ENCODE data around the gene RSRC1.
"Not testable (repeated sequence)": the region's sequence is repeated elsewhere in the genome, so short reads cannot be mapped to it uniquely, and the experiment has no call there.

The RSRC1 gene

GRCh38 chr3:158111861-158112260 lies 2.0 kb downstream of the RSRC1 start:
- TF ChIP-seq CTCF (IDR thresholded peaks at IDR 0.05; ENCODE audit: extremely low read depth, missing control alignments), result no peak
- DNase-seq (ENCODE audit: low spot score), result no peak

GRCh38 chr3:158113595-158113994 lies 3.7 kb downstream of the RSRC1 start:
- DNase-seq (ENCODE audit: low spot score), result not testable (repeated sequence)

- TF ChIP-seq CTCF (IDR thresholded peaks at IDR 0.05; ENCODE audit: extremely low read depth, missing control alignments), result no peak
- no peak for DNase-seq (ENCODE audit: low spot score)
These were observed 10.4 kb downstream of the RSRC1 start for GRCh38 chr3:158120330-158120729.

GRCh38 chr3:158121295-158121694 lies 11.4 kb downstream of the RSRC1 start:
- TF ChIP-seq CTCF (IDR thresholded peaks at IDR 0.05; ENCODE audit: extremely low read depth, missing control alignments), result no peak
- no peak for DNase-seq (ENCODE audit: low spot score)

GRCh38 chr3:158122721-158123120 lies 12.8 kb downstream of the RSRC1 start:
- not testable (repeated sequence) for DNase-seq (ENCODE audit: low spot score)

GRCh38 chr3:158127250-158128219 lies 17.6 kb downstream of the RSRC1 start:
- DNase-seq (ENCODE audit: low spot score), result no peak
- TF ChIP-seq CTCF (IDR thresholded peaks at IDR 0.05; ENCODE audit: extremely low read depth, missing control alignments), result no peak

- no peak for TF ChIP-seq CTCF (IDR thresholded peaks at IDR 0.05; ENCODE audit: extremely low read depth, missing control alignments)
- DNase-seq (ENCODE audit: low spot score), result no peak
These were observed 18.9 kb downstream of the RSRC1 start for GRCh38 chr3:158128755-158129154.

GRCh38 chr3:158134363-158134762 lies 24.5 kb downstream of the RSRC1 start:
- no peak for DNase-seq (ENCODE audit: low spot score)
- TF ChIP-seq CTCF (IDR thresholded peaks at IDR 0.05; ENCODE audit: extremely low read depth, missing control alignments), result no peak
